Measurements from ENCODE around the gene C1orf52.

GRCh38 chr1:85219853-85220610 is 39.4 kb downstream of the C1orf52 start:
- TF ChIP-seq CTCF (IDR thresholded peaks at IDR 0.05) = no peak
- TF ChIP-seq POLR2A (IDR thresholded peaks at IDR 0.05) = no peak

All from ovary (tissue), 3 donors.